Femur (tissue), 1 donor: ENCODE data around the gene ARL10.

Experiments
- DNase-seq: peaks from one replicate; pipeline ENCODE4 v3.0.0-alpha.2; 2017

ARL10 gene

GRCh38 chr5:176413255-176413565 lies 47.9 kb downstream of the ARL10 start:
- no peak for DNase-seq

- no peak for DNase-seq
These were observed 48.5 kb downstream of the ARL10 start for GRCh38 chr5:176413709-176414191.

GRCh38 chr5:176414704-176415103 lies 49.4 kb downstream of the ARL10 start:
- no peak for DNase-seq

GRCh38 chr5:176415240-176415951 lies 50.1 kb downstream of the ARL10 start:
- no peak for DNase-seq

GRCh38 chr5:176415952-176416924 lies 51.0 kb downstream of the ARL10 start, which contains the start of gene CLTB:
Gene CLTB (minus strand): TSS chr5:176416539. CDS start chr5:176416363, 176 bp downstream.
- peak; percentile 93 for DNase-seq

- DNase-seq = no peak
These were observed 51.7 kb downstream of the ARL10 start for GRCh38 chr5:176416965-176417364.

GRCh38 chr5:176418251-176418650 lies 53.0 kb downstream of the ARL10 start:
- DNase-seq = no peak

- no peak for DNase-seq
These were observed 54.8 kb downstream of the ARL10 start for GRCh38 chr5:176420086-176420485.

GRCh38 chr5:176420972-176421544 lies 55.8 kb downstream of the ARL10 start:
- DNase-seq = no peak

- no peak for DNase-seq
These were observed 58.9 kb downstream of the ARL10 start for GRCh38 chr5:176424181-176424580.

- no peak for DNase-seq
These were observed 59.9 kb downstream of the ARL10 start for GRCh38 chr5:176425138-176425537.

GRCh38 chr5:176425791-176426190 lies 60.5 kb downstream of the ARL10 start:
- DNase-seq = no peak

- no peak for DNase-seq
These were observed 61.6 kb downstream of the ARL10 start for GRCh38 chr5:176426876-176427275.

- no peak for DNase-seq
These were observed 62.7 kb downstream of the ARL10 start for GRCh38 chr5:176427971-176428370.

GRCh38 chr5:176429972-176430371 lies 64.7 kb downstream of the ARL10 start:
- no peak for DNase-seq
